WTC11 (cell line): ENCODE results near the gene UBE2V1.

Experiments
- CTCF ChIP-seq: fragments of 200-600 bp; IDR thresholded peaks from 2 replicates; pipeline ENCODE4 v1.8.0; 2022; ENCODE audit warnings: antibody characterized with exemption
- JUN ChIP-seq: sonication (generic); formaldehyde crosslinking; IDR thresholded peaks from 2 replicates; pipeline ENCODE4 v1.8.0; 2023; ENCODE audit warnings: mild to moderate bottlenecking, missing genetic modification reagents

- no peak for TF ChIP-seq CTCF
- TF ChIP-seq JUN (CRISPR knock-in tag) = no peak
Measured at GRCh38 chr20:50056408-50056926, 56.5 kb downstream of the UBE2V1 start.
